GM19240 (cell line): ENCODE results near the gene CD99L2.

ENCODE experiments used
- DNase-seq: peaks from one replicate; pipeline ENCODE4 v3.0.0; 2011; ENCODE audit warnings: low spot score; ENCODE audit not compliant: insufficient read length

Gene CD99L2, protein sequence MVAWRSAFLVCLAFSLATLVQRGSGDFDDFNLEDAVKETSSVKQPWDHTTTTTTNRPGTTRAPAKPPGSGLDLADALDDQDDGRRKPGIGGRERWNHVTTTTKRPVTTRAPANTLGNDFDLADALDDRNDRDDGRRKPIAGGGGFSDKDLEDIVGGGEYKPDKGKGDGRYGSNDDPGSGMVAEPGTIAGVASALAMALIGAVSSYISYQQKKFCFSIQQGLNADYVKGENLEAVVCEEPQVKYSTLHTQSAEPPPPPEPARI

GRCh38 chrX:150898343-150899190, at the start of gene CD99L2:
Gene CD99L2 (minus strand): TSS chrX:150898668. CDS start chrX:150898588, 80 bp downstream.
- DNase-seq = peak; percentile 50

DNA sequence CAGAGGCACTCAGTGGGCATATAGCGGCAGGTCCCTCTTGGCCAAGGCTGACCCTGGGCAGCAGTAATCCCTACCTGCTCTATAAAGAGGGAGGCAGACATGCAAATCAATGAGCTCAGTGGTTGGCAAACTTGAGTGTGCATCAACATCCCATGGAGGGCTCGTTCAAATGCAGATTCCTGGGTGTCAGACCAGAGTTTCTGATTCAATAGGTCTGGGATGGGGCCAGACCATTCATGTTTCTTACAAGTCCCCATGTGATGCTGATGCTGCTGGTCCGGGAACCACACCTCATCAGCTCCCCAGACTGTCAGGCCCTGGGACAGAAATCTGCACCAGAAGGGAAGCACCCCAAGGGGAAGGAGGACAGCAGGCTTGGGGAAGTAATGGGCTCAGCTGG, 45.8 kb upstream of the CD99L2 start:
- no peak for DNase-seq

- no peak for DNase-seq
Measured at GRCh38 chrX:150942942-150943594, 44.6 kb upstream of the CD99L2 start.

- DNase-seq = no peak
Measured at GRCh38 chrX:150941580-150941979, 43.1 kb upstream of the CD99L2 start.

DNA sequence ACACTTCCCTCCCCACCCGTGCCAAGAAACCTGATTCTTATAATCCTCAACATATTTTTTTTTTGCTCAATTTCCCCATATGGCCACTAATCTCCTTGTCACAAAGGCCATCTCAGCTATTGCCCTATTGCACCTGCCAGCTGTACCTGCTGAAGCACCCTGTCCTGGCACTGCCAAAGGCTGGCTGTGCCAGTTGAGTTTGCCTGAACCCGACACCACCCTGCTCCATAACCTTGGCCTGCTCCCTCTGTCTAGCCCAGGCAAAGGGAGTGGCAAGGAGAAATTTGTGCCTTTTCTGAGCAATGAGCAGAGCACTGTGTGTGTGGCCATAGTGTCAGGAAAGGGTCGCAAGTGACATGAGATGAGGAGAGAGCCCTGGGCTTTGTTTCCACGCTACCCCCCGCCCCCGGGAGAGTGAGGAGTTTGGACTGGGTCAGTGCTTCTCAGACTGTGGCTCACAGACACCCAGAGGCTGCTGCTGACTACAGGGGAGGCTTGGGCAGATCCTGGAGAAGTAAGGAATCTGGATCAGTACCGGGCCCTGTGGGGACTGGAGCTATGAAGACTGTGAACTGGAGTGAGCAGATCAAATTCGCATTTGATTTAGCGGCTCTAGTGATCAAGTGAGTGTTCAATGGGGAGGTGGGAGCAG, 42.5 kb upstream of the CD99L2 start:
- no peak for DNase-seq

- no peak for DNase-seq
Measured at GRCh38 chrX:150936556-150936955, 38.1 kb upstream of the CD99L2 start.

- DNase-seq = no peak
Measured at GRCh38 chrX:150935467-150935866, 37.0 kb upstream of the CD99L2 start.

DNA sequence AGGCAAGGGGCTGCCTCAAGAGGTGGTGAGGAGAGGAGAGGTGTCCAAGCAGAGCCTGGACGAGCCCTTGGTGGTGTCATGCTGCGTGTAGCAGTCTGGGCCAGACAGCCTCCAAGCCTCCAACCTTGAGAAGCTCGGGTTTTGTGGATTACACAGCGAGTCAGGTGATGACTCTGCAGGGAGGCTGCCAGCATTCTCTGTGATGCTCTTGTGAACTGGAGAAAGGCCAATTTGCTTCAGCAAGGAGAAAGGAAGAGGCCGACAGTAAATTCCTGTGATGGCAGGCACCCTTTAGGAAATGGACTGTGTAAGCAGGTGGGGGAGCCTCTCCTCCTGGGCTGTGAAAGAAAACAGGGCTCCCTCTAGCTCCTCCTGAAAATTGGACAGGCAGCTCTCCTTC, 36.0 kb upstream of the CD99L2 start:
- no peak for DNase-seq

DNA sequence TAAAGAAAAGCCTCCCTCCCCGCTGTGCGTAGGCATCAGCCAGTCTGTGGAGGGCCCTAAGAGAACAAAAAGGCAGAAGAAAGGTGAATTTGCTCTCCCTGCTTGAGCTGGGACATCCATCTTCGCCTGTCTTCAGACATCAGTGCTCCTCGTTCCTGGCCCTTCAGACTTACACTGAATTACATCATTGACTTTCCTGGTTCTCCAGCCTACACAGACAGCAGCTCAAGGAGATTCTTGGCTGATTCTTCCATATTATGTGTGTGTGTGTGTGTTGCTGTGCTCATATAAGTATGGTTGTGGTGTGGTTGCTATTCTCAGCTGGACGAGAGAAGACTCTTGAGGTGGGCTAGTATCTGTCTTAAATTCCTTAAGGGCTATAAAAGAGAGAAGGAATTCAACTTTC, 35.5 kb upstream of the CD99L2 start:
- DNase-seq = no peak

GRCh38 chrX:150929058-150929457, 30.6 kb upstream of the CD99L2 start:
- no peak for DNase-seq

GRCh38 chrX:150926791-150927190, 28.3 kb upstream of the CD99L2 start:
- no peak for DNase-seq

- no peak for DNase-seq
Measured at GRCh38 chrX:150926304-150926703, 27.8 kb upstream of the CD99L2 start.

GRCh38 chrX:150919401-150919800, 20.9 kb upstream of the CD99L2 start:
- DNase-seq = no peak

DNA sequence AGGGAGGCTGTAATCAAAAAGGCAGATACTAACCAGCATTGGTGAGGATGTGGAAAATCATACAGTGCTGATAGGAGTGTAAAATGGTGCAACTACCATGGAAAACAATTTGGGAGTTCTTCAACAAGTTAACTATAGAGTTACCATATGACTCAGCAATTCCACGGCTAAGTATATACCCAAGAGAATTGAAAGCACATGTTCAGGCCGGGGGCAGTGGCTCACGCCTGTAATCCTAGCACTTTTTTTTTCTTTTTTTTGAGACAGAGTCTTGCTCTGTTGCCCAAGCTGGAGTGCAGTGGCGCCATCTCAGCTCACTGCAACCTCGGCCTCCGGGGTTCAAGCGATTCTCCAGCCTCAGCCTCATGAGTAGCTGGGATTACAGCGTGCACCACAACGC, 15.0 kb upstream of the CD99L2 start:
- no peak for DNase-seq

- DNase-seq = no peak
Measured at GRCh38 chrX:150907474-150907873, 9.0 kb upstream of the CD99L2 start.

DNA sequence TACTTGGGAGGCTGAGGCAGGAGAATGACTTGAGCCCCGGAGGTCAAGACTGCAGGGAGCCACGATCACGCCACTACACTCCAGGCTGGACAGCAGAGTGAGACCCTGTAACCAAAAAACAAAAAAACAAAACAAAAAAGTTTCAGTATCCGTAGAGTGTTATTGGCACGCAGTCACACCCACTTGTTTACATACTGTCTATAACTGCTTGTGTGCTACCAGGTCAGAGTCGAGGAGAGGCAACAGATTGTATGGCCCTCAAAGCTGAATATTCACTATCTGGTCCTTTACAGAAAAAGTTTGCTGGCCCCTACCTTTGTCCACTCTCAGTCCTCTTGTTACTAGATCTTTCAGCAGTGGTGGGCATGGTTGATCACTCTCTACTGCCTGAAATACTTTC, 8.2 kb upstream of the CD99L2 start:
- no peak for DNase-seq

DNA sequence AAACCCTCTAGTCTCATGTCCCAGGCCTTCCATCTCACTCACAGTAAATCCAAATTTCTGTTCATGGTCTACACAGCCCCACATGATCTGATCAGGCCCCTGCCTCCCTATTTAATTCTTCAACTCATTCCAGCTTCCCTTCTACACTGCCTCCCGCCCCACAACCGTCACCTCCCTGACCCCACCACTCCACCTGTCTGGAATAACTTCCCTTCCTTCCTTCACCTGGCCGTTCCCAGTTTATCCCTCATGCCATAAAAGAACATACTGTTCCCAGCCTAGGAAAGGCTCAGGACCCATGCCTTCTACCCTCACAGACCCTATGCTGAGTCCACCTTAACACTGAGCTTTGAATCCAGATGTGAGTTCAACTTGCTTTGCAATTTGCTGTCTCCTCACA, 6.8 kb upstream of the CD99L2 start:
- DNase-seq = no peak

- no peak for DNase-seq
Measured at GRCh38 chrX:150903110-150903508, 4.6 kb upstream of the CD99L2 start.

DNA sequence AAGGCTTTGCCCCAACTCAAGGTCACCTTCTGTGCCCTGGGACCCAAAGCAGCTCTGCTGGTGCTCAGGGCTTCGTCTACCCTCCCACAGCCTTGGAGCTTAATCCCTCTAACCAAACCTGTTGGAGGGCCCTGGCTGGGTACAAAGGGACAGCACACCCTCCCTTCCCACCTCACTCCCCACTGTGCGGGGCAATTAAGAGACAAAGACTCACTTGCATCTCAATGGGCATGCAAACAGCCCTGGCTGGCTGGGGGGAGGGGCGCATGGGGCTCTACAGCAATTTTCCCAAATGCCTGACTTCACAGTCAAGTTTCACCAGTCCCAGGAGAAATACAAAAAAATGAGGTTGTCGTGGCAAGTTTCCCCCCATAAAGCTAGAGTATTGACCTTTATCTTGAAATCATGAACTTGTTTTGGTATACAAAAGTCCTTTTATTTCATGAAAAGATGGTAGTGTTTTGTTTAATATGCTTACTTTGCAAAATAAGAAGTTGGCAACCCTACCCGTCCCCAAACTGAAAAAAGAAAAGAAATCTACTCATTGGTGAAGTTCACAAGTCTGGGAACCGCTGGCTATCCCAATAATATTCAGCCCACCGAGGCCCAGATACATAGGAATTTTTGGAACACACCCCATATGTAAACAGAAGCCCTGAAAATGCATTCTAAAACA, 4.1 kb upstream of the CD99L2 start:
- DNase-seq = no peak

GRCh38 chrX:150899191-150899757, 806 bp upstream of the CD99L2 start:
- DNase-seq = no peak
